HG02759 (cell line): ENCODE results near the gene EP400.
A peak's percentile ranks its signal among the peaks of the same experiment; 100 is the strongest.

Experiments used
- ATAC-seq: cut with Tn5 transposase; IDR thresholded peaks from one replicate; pipeline ENCODE4 v1.9.1; 2021; ENCODE audit warnings: mild to moderate bottlenecking, moderate library complexity; ENCODE audit not compliant: unreplicated experiment

EP400 gene

GRCh38 chr12:131912518-131913274 lies 37.0 kb upstream of the EP400 start:
- no peak for ATAC-seq

- no peak for ATAC-seq
Measured at GRCh38 chr12:131913666-131914065, 36.1 kb upstream of the EP400 start.

GRCh38 chr12:131914179-131914702 lies 35.5 kb upstream of the EP400 start:
- no peak for ATAC-seq

GRCh38 chr12:131915000-131915689 lies 34.6 kb upstream of the EP400 start:
- no peak for ATAC-seq

GRCh38 chr12:131915823-131916222 lies 33.9 kb upstream of the EP400 start:
- no peak for ATAC-seq

GRCh38 chr12:131916306-131917138 lies 33.2 kb upstream of the EP400 start:
- no peak for ATAC-seq

GRCh38 chr12:131917139-131917710 lies 32.5 kb upstream of the EP400 start:
- ATAC-seq: no peak

- no peak for ATAC-seq
Measured at GRCh38 chr12:131917711-131918306, 31.9 kb upstream of the EP400 start.

GRCh38 chr12:131918311-131919050 lies 31.3 kb upstream of the EP400 start:
- ATAC-seq: no peak

- no peak for ATAC-seq
Measured at GRCh38 chr12:131919051-131919347, 30.7 kb upstream of the EP400 start.

- no peak for ATAC-seq
Measured at GRCh38 chr12:131919366-131920156, 30.2 kb upstream of the EP400 start.

GRCh38 chr12:131920157-131920508 lies 29.6 kb upstream of the EP400 start:
- no peak for ATAC-seq

GRCh38 chr12:131920902-131921840 lies 28.6 kb upstream of the EP400 start:
- ATAC-seq: no peak

GRCh38 chr12:131921866-131922769 lies 27.6 kb upstream of the EP400 start:
- no peak for ATAC-seq

- ATAC-seq: no peak
Measured at GRCh38 chr12:131922772-131923171, 27.0 kb upstream of the EP400 start.

GRCh38 chr12:131923260-131923659 lies 26.5 kb upstream of the EP400 start:
- ATAC-seq: peak; percentile 76
